Hepatocyte (in vitro differentiated cells): ENCODE measurements around the gene HOXB6. TPM values are rescaled to one million over a fixed set of nuclear protein-coding genes. Genes with fewer than 3 reads are reported as not detected.

Source experiments
- DNase-seq: peaks from one replicate; pipeline ENCODE4 v3.0.0-alpha.2; 2016; ENCODE audit warnings: low spot score
- H2AFZ ChIP-seq: fragments of 200-600 bp; sonication (generic); 2 replicates; pipeline ENCODE4 v1.6.0; 2016; ENCODE audit warnings: antibody characterized with exemption, mild to moderate bottlenecking
- H3K27ac ChIP-seq: fragments of 200-600 bp; sonication (generic); 2 replicates; pipeline ENCODE4 v1.5.1; 2016; ENCODE audit warnings: mild to moderate bottlenecking
- H3K27me3 ChIP-seq: fragments of 200-600 bp; sonication (generic); 2 replicates; pipeline ENCODE4 v1.6.1; 2016
- H3K36me3 ChIP-seq: fragments of 200-600 bp; sonication (generic); replicated peaks from 2 replicates; pipeline ENCODE4 v1.5.1; 2016; ENCODE audit warnings: low read depth; ENCODE audit not compliant: insufficient read depth
- H3K4me1 ChIP-seq: fragments of 200-600 bp; sonication (generic); 2 replicates; pipeline ENCODE4 v1.5.1; 2016; ENCODE audit warnings: mild to moderate bottlenecking, moderate library complexity; ENCODE audit not compliant: insufficient read depth
- H3K4me2 ChIP-seq: fragments of 200-600 bp; sonication (generic); 2 replicates; pipeline ENCODE4 v1.6.0; 2016
- H3K4me3 ChIP-seq: fragments of 200-600 bp; sonication (generic); 2 replicates; pipeline ENCODE4 v1.5.1; 2016; ENCODE audit warnings: mild to moderate bottlenecking
- H3K79me2 ChIP-seq: fragments of 200-600 bp; sonication (generic); 2 replicates; pipeline ENCODE4 v1.6.0; 2017; ENCODE audit warnings: mild to moderate bottlenecking
- H3K9me2 ChIP-seq: fragments of 200-600 bp; sonication (generic); replicated peaks from 2 replicates; pipeline ENCODE4 v1.6.0; 2017; ENCODE audit warnings: mild to moderate bottlenecking; ENCODE audit not compliant: insufficient read depth
- H3K9me3 ChIP-seq: fragments of 200-600 bp; sonication (generic); 2 replicates; pipeline ENCODE4 v1.5.1; 2016; ENCODE audit warnings: low read depth, mild to moderate bottlenecking
- H4K20me1 ChIP-seq: fragments of 200-600 bp; sonication (generic); 2 replicates; pipeline ENCODE4 v1.6.0; 2016; ENCODE audit warnings: mild to moderate bottlenecking; ENCODE audit not compliant: insufficient read depth, poor library complexity, severe bottlenecking
- CTCF ChIP-seq: fragments of 200-600 bp; sonication (generic); IDR thresholded peaks from 2 replicates; pipeline ENCODE4 v1.5.1; 2016; ENCODE audit warnings: antibody characterized with exemption, mild to moderate bottlenecking; ENCODE audit not compliant: poor library complexity
- EZH2 ChIP-seq: fragments of 200-600 bp; sonication (generic); IDR thresholded peaks from 2 replicates; pipeline ENCODE4 v1.6.1; 2016; ENCODE audit warnings: antibody characterized with exemption, mild to moderate bottlenecking, borderline replicate concordance
- EZH2phosphoT487 ChIP-seq: fragments of 200-600 bp; sonication (generic); IDR thresholded peaks from one replicate; pipeline ENCODE4 v1.6.1; 2018; ENCODE audit warnings: antibody characterized with exemption, mild to moderate bottlenecking, low read depth, moderate library complexity; ENCODE audit not compliant: unreplicated experiment, severe bottlenecking
- WGBS: methylation state at CpG from one replicate; pipeline ENCODE4 v1.1.6; 2016; ENCODE audit warnings: low lambda C conversion rate; ENCODE audit errors: missing lambda C conversion rate; 5-methylcytosine and 5-hydroxymethylcytosine counted together
- polyA plus RNA-seq: library from polyadenylated mRNA; unstranded; fragments of >200 nt; fragmentation: Nextera tagmentation; extraction: Ambion mirVana; gene quantifications from 2 replicates; pipeline ENCODE4 v1.2.1, GENCODE V29; 2016
- total RNA-seq: library from RNA; depleted of rRNA; stranded (reverse); fragments of >200 nt; gene quantifications from 2 replicates; pipeline ENCODE4 v1.2.3, GENCODE V29; 2014

Gene HOXB6
- total and polyA plus RNA-seq, 2 experiments from 2014 or later, result 4.8 to 7.7 TPM

GRCh38 chr17:48608494-48608834 lies 3.7 kb upstream of the HOXB6 start:
- no peaks in the 10 kb centered on the region for H3K4me1 ChIP-seq
- 75% methylated on average over 1 of the region's 1 CpG for WGBS
- no peaks in the 10 kb centered on the region for H3K9me2 ChIP-seq
- peaks cover 96% of the 10 kb centered on the region for H3K27me3 ChIP-seq
- peak overlapping the region; percentile 78 for H3K4me2 ChIP-seq
- H4K20me1 ChIP-seq, result no peaks in the 10 kb centered on the region
- no peak for DNase-seq
- no peaks in the 10 kb centered on the region for H3K9me3 ChIP-seq
- no peaks in the 10 kb centered on the region for H3K79me2 ChIP-seq
- H2AFZ ChIP-seq, result no peak overlapping the region
- peak overlapping the region; percentile 3 for H3K27ac ChIP-seq
- H3K36me3 ChIP-seq, result no peaks in the 10 kb centered on the region
- TF ChIP-seq CTCF (no peak), EZH2phosphoT487 (no peak), EZH2 (no peak)
- no peak overlapping the region for H3K4me3 ChIP-seq

GRCh38 chr17:48606892-48607614 lies 2.3 kb upstream of the HOXB6 start:
- no peaks in the 10 kb centered on the region for H3K9me3 ChIP-seq
- H3K27ac ChIP-seq, result peak overlapping the region; percentile 12
- H3K4me2 ChIP-seq, result peak overlapping the region; percentile 61
- H3K4me3 ChIP-seq, result no peak overlapping the region
- DNase-seq, result no peak
- peaks cover 96% of the 10 kb centered on the region for H3K27me3 ChIP-seq
- H3K4me1 ChIP-seq, result no peaks in the 10 kb centered on the region
- no peak overlapping the region for H2AFZ ChIP-seq
- no peaks in the 10 kb centered on the region for H3K36me3 ChIP-seq
- H3K9me2 ChIP-seq, result no peaks in the 10 kb centered on the region
- no peaks in the 10 kb centered on the region for H3K79me2 ChIP-seq
- H4K20me1 ChIP-seq, result no peaks in the 10 kb centered on the region
- WGBS, result 61% methylated on average over 9 of the region's 9 CpGs
- TF ChIP-seq EZH2phosphoT487, result no peak
- no peak for TF ChIP-seq EZH2
- no peak for TF ChIP-seq CTCF

- H3K79me2 ChIP-seq, result no peaks in the 10 kb centered on the region
- DNase-seq, result no peak
- no peak overlapping the region for H2AFZ ChIP-seq
- H3K4me3 ChIP-seq, result no peak overlapping the region
- H4K20me1 ChIP-seq, result no peaks in the 10 kb centered on the region
- no peaks in the 10 kb centered on the region for H3K4me1 ChIP-seq
- 38% methylated on average over 41 of the region's 41 CpGs for WGBS
- no peaks in the 10 kb centered on the region for H3K9me2 ChIP-seq
- H3K9me3 ChIP-seq, result no peaks in the 10 kb centered on the region
- peak overlapping the region; percentile 71 for H3K4me2 ChIP-seq
- H3K27ac ChIP-seq, result peak overlapping the region; percentile 39
- H3K36me3 ChIP-seq, result no peaks in the 10 kb centered on the region
- H3K27me3 ChIP-seq, result peaks cover 96% of the 10 kb centered on the region
- TF ChIP-seq CTCF (no peak), EZH2 (peak; percentile 81)
Measured at GRCh38 chr17:48605991-48606891, 1.5 kb upstream of the HOXB6 start.
